ENCODE data around the gene DMC1.

Gene DMC1

DNA sequence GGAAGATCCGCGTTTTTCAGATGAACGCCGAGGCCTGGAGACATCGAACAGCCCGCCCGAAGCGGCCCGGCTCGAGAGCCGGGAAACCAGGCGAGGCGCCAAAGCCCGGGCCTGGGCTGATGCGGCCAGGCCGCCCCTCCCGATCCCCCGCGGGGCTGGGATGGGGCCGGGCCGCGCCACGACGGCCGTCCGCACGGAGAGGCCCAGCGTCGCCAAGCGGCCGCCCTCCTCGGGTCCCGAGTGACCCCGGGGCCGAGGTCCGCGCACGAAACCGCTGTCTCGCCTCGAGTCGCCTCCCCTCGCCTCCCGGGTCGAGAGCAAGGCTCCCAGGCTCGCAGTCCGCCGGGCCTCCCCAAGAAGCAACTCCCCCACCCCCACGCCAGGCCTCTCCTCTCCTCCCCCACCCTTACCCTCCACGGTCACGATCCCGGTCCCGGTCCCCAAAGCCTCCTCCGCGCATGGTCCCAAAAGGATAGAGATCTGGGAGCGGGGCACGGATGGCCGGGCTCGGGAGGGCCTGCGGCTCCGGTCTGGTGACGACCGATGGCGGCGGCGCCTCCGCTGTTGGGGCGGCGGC is 64.4 kb downstream of the DMC1 start:
- DNase-seq (ENCODE audit: low spot score in 2 of 2) (no peak), ATAC-seq (replicated peaks; ENCODE audit: extremely low read depth, poor library complexity, severe bottlenecking) (peak; percentile 10)
- peaks cover 5% of the 10 kb centered on the region for H3K9me3 Mint-ChIP-seq
- peak overlapping the region; percentile 100 for H3K4me3 Mint-ChIP-seq
- H3K36me3 Mint-ChIP-seq (ENCODE audit: insufficient read depth), result peaks cover 46% of the 10 kb centered on the region
- H3K4me1 Mint-ChIP-seq, result peaks cover 58% of the 10 kb centered on the region
- no peaks in the 10 kb centered on the region for H3K27me3 Mint-ChIP-seq
- peak overlapping the region; percentile 100 for H3K27ac Mint-ChIP-seq (ENCODE audit: low read depth)

DNA sequence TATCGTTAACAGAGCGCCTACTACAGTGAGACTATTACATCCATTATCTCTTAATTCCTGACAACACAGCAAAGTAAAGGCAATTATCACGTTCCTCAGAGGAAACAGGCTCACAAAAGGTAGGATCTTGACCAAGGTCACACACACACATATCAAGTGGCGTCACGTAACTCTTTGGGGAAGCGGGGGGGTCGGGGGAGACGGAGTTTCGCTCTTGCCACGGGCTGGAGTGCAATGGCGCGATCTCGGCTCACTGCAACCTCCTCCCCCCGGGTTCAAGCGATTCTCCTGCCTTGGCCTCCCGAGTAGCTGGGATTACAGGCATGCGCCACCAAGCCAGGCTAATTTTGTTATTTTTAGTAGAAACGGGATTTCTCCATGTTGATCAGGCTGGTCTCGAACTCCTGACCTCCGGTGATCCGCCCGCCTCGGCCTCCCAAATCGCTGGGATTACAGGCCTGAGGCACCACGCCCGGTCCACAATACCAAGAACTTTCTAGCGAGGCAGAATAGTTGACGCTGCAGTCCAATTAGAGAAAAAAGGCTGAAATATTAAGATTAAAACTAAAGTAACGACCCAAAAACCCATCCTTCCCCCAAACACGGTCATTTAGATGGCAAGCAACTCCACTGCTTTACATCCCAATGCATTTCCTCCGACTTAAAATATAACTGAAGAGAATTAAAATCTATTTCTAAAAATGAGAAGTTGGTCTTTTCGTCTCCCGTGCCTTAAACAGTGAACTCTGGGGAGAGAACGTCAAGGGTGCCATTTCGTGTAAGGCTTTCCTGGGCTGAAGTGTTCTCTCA is 65.0 kb downstream of the DMC1 start:
- peaks cover 58% of the 10 kb centered on the region for H3K4me1 Mint-ChIP-seq
- DNase-seq (ENCODE audit: low spot score in 2 of 2) (peak; percentile 28 to 37), ATAC-seq (replicated peaks; ENCODE audit: extremely low read depth, poor library complexity, severe bottlenecking) (no peak)
- H3K36me3 Mint-ChIP-seq (ENCODE audit: insufficient read depth), result peaks cover 53% of the 10 kb centered on the region
- H3K27me3 Mint-ChIP-seq, result no peaks in the 10 kb centered on the region
- peak overlapping the region; percentile 100 for H3K27ac Mint-ChIP-seq (ENCODE audit: low read depth)
- peaks cover 5% of the 10 kb centered on the region for H3K9me3 Mint-ChIP-seq
- peak overlapping the region; percentile 100 for H3K4me3 Mint-ChIP-seq

DNA sequence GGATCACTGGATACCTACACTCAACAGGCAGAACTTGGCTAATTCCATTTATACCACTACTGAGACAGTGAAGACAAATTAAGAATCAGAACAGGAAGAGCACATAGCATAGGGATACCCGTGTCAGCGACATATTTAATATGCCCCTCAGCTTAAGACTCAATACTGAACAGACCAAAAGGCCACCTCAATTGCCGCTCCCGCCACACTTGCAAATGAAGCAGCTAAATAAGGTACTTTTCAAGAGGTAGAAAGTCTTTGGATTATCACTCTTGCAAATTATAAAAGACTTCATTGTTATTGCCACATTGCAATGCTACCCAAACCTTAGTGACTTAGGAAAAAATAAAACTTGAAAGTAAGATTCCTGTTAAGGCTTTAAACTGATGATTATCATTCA is 67.0 kb downstream of the DMC1 start:
- DNase-seq (ENCODE audit: low spot score in 2 of 2) (no peak), ATAC-seq (replicated peaks; ENCODE audit: extremely low read depth, poor library complexity, severe bottlenecking) (no peak)
- Mint-ChIP-seq H3K9me3 (peaks cover 1% of the 10 kb centered on the region), H3K27ac (ENCODE audit: low read depth) (peak overlapping the region; percentile 100), H3K27me3 (no peaks in the 10 kb centered on the region), H3K36me3 (ENCODE audit: insufficient read depth) (peaks cover 72% of the 10 kb centered on the region), H3K4me3 (peak overlapping the region; percentile 100), H3K4me1 (peaks cover 61% of the 10 kb centered on the region)

DNA sequence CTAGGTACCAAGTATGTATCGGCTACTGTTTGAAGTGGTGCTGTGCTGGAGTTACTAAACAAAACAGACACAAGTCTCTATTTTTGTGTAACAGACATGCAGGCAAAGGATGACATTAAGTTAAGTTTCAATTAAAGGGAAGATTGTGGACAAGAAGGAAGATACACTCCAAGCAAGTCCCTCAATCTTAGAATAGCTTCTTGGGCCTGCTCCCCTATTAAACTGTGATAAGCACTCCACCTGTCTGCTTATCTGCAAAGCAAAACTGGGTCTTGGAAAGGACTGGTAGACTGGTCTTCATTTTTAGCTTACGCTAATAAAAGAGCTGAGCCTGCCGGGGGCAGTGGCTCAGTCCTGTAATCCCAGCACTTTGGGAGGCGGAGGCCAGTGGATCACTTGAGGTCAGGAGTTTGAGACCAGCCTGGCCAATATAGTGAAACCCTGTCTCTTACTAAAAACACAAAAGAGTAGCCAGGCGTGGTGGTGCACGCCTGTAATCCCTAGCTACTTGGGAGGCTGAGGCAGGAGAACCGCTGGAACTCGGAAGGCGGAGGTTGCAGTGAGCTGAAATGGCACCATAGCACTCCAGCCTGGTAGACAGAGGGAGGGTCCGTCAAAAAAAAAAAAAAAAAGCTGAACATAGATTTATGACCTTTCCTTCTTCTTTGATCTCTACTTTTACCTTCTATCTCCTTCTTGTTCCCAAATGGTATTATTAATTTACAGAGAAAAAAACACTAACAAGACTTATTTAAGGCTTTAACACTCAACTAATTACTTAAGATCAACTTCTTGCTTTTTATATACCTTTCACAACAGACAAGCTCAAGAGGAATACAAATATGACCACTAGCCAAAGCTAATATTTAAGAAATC is 67.9 kb downstream of the DMC1 start:
- no peaks in the 10 kb centered on the region for H3K27me3 Mint-ChIP-seq
- H3K4me1 Mint-ChIP-seq, result peaks cover 63% of the 10 kb centered on the region
- peaks cover 79% of the 10 kb centered on the region for H3K36me3 Mint-ChIP-seq (ENCODE audit: insufficient read depth)
- peak overlapping the region; percentile 100 for H3K4me3 Mint-ChIP-seq
- ATAC-seq (replicated peaks; ENCODE audit: extremely low read depth, poor library complexity, severe bottlenecking), result no peak
- no peak for DNase-seq (ENCODE audit: low spot score in 2 of 2)
- H3K27ac Mint-ChIP-seq (ENCODE audit: low read depth), result peak overlapping the region; percentile 100
- H3K9me3 Mint-ChIP-seq, result no peaks in the 10 kb centered on the region

DNA sequence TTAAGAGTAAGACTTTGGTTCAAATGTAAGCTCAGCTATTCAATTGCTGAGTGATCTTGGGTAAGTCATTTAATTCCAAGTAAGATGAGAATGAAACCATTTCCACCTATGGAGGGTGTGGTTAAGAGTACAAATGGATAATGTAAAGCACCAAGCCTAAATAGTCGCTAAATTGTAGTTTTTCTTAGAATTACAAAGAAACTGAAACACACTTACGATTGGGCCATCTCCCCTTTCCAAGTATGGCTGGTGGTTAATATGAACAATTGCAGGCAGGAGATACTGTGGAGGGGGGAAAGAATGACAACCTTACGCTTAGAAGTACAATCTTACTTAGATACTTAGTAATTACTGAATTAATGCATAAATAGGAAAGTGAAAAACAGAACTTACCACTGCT is 72.1 kb downstream of the DMC1 start:
- Mint-ChIP-seq H3K27ac (ENCODE audit: low read depth) (no peak overlapping the region), H3K4me1 (peaks cover 34% of the 10 kb centered on the region), H3K27me3 (no peaks in the 10 kb centered on the region), H3K36me3 (ENCODE audit: insufficient read depth) (peaks cover 97% of the 10 kb centered on the region), H3K4me3 (no peak overlapping the region), H3K9me3 (no peaks in the 10 kb centered on the region)
- DNase-seq (ENCODE audit: low spot score in 2 of 2) (no peak), ATAC-seq (replicated peaks; ENCODE audit: extremely low read depth, poor library complexity, severe bottlenecking) (no peak)

DNA sequence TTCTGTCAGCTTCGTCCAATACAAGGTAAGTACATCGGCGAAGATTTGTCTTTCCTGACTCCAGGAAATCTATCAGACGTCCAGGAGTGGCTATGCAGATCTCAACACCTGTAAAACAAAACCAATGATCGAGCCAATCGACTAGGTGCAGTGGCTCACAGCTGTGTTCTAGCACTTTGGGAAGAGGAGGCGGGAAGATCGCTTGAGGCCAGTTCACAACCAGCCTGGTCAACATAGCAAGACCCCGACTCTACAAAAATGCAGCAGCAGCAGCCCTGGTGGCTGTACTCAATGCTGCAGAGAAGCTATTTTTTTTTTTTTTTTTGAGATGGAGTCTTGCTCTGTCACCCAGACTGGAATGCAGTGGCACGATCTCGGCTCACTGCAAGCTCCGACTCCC is 75.0 kb downstream of the DMC1 start:
- DNase-seq (ENCODE audit: low spot score in 2 of 2) (no peak), ATAC-seq (replicated peaks; ENCODE audit: extremely low read depth, poor library complexity, severe bottlenecking) (no peak)
- no peaks in the 10 kb centered on the region for H3K9me3 Mint-ChIP-seq
- H3K36me3 Mint-ChIP-seq (ENCODE audit: insufficient read depth), result peaks cover 94% of the 10 kb centered on the region
- H3K4me1 Mint-ChIP-seq, result peaks cover 13% of the 10 kb centered on the region
- no peaks in the 10 kb centered on the region for H3K27me3 Mint-ChIP-seq
- no peak overlapping the region for H3K4me3 Mint-ChIP-seq
- no peak overlapping the region for H3K27ac Mint-ChIP-seq (ENCODE audit: low read depth)

DNA sequence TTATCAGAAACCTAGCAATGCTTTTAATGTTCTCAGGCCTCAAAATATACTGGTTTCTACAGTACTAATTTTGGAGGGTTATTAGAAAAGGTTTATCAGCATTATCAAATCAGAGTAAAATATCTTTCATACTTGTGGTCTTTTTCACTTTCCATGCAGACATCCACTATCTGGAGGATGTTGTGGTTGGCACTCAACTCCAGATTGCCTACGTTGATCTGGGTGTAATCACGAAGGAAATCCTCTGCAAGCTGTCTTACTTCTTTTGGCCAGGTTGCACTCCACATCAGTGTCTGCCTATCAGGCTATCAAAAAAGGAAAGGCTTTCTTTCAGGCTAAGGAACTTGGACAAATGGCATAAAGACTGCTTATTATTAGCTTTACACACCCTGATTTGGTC is 75.5 kb downstream of the DMC1 start:
- Mint-ChIP-seq H3K27ac (ENCODE audit: low read depth) (no peak overlapping the region), H3K36me3 (ENCODE audit: insufficient read depth) (peaks cover 94% of the 10 kb centered on the region), H3K4me1 (peaks cover 14% of the 10 kb centered on the region), H3K27me3 (no peaks in the 10 kb centered on the region), H3K4me3 (no peak overlapping the region), H3K9me3 (no peaks in the 10 kb centered on the region)
- peak; percentile 36 for ATAC-seq (replicated peaks; ENCODE audit: extremely low read depth, poor library complexity, severe bottlenecking)
- DNase-seq (ENCODE audit: low spot score in 2 of 2), result no peak

DNA sequence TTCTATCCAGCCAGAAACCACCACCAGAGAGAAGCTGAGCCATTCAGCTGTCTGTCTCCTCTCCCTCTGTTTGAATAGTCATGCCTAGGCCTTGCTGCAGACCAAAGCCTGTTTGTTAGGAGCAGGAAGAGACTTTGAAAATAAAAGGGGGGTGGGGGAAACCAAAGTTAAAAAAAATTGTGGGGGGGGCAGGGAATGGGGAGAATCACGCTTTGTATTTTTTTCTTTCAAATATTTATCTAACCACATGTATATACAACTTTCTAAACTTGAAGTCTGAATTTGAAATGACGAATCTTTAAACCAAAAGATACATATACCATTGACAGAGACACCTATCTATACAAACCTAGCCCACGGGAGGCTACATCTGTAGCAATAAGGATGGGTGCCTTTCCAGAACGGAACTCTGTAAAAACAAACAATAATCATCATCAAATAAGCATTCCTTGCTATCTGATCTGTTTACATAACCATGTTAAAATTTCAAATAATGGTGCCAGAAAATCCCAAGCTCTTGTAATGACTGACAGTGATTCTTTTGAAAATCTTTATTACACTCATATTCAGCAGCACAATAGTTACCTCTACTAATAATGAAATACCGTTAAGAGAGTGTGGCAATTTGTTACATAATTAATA is 78.2 kb downstream of the DMC1 start:
- DNase-seq (ENCODE audit: low spot score in 2 of 2) (no peak), ATAC-seq (replicated peaks; ENCODE audit: extremely low read depth, poor library complexity, severe bottlenecking) (no peak)
- H3K4me1 Mint-ChIP-seq, result peaks cover 13% of the 10 kb centered on the region
- no peak overlapping the region for H3K27ac Mint-ChIP-seq (ENCODE audit: low read depth)
- no peaks in the 10 kb centered on the region for H3K27me3 Mint-ChIP-seq
- H3K4me3 Mint-ChIP-seq, result no peak overlapping the region
- H3K9me3 Mint-ChIP-seq, result no peaks in the 10 kb centered on the region
- peaks cover 93% of the 10 kb centered on the region for H3K36me3 Mint-ChIP-seq (ENCODE audit: insufficient read depth)

DNA sequence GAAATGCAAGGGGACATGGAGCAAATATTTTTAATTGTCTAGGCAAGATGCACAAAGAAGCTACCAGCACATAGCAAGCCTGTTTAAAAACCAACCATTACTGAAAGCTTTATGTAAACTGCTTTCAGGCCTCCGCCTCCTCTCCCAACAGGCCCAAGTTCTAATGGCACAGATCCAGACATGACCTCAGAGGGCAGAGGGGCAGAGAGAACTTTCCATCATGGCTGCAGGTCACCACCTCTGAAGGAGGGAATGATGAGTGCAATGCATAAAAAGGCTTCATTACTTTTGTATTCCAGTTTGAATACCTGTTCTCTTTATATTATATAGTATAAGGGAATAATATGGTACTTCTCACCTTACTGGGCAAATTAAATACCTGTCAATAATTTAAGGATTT is 79.1 kb downstream of the DMC1 start:
- H3K36me3 Mint-ChIP-seq (ENCODE audit: insufficient read depth), result peaks cover 94% of the 10 kb centered on the region

DNA sequence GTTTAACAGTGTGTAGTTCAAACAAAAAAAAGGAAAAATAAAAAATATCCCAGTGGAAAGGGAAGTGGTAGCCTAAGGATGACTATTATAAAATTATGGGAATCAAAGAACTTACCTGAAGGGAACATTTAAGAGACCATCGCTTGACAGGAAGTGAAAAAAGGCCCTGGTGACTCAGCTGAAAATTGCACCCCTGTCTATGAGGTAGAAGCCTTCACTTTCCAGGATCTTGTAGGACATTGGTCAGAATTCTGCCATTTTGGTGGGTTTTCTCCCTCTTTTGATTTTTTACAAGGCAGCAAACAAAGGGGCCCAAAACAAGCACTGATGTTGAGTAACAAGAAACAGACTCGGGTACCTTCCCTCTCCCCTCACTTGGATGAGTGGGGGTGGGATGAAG is 79.5 kb downstream of the DMC1 start:
- Mint-ChIP-seq H3K4me1 (peaks cover 13% of the 10 kb centered on the region), H3K27me3 (no peaks in the 10 kb centered on the region), H3K36me3 (ENCODE audit: insufficient read depth) (peaks cover 94% of the 10 kb centered on the region), H3K27ac (ENCODE audit: low read depth) (peak overlapping the region; percentile 70), H3K9me3 (no peaks in the 10 kb centered on the region), H3K4me3 (no peak overlapping the region)
- no peak for DNase-seq (ENCODE audit: low spot score in 2 of 2)
- ATAC-seq (replicated peaks; ENCODE audit: extremely low read depth, poor library complexity, severe bottlenecking), result no peak

More for the DNA sequence above, 79.1 kb downstream of the DMC1 start:
- H3K9me3 Mint-ChIP-seq, result no peaks in the 10 kb centered on the region
- ATAC-seq (replicated peaks; ENCODE audit: extremely low read depth, poor library complexity, severe bottlenecking), result no peak
- peak overlapping the region; percentile 70 for H3K27ac Mint-ChIP-seq (ENCODE audit: low read depth)
- H3K4me3 Mint-ChIP-seq, result no peak overlapping the region
- H3K4me1 Mint-ChIP-seq, result peaks cover 13% of the 10 kb centered on the region
- no peak for DNase-seq (ENCODE audit: low spot score in 2 of 2)
- H3K27me3 Mint-ChIP-seq, result no peaks in the 10 kb centered on the region

DNA sequence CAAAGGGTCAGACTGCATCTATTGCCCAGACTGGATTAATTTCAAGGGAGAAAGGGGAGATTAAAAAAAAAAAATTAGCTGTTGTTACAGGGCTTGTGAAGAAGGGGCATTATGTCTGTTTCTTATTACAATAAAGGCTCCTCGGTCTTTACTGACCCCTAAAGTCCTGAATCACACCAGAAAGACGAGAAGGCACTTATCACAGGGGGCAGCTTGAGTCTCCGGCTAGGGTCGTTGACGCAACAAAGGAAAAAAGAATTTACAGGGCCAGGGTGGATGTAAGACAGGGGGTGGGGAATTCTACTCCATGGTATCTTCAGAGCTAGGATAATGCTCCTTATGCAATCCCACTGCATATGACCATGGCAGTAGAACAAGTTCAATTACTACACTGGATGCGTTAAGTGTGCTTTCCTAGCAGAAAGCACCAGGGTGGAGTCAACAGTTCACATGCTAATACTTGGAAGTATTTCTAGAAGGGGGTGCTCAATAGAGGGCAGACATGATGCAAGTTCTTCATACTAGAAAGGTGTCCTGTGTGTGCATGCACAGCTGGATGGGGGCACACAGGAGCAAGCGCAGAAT is 80.3 kb downstream of the DMC1 start:
- Mint-ChIP-seq H3K9me3 (no peaks in the 10 kb centered on the region), H3K4me1 (peaks cover 13% of the 10 kb centered on the region), H3K4me3 (no peak overlapping the region), H3K27ac (ENCODE audit: low read depth) (no peak overlapping the region), H3K36me3 (ENCODE audit: insufficient read depth) (peaks cover 94% of the 10 kb centered on the region), H3K27me3 (no peaks in the 10 kb centered on the region)
- DNase-seq (ENCODE audit: low spot score in 2 of 2), result no peak
- no peak for ATAC-seq (replicated peaks; ENCODE audit: extremely low read depth, poor library complexity, severe bottlenecking)

DNA sequence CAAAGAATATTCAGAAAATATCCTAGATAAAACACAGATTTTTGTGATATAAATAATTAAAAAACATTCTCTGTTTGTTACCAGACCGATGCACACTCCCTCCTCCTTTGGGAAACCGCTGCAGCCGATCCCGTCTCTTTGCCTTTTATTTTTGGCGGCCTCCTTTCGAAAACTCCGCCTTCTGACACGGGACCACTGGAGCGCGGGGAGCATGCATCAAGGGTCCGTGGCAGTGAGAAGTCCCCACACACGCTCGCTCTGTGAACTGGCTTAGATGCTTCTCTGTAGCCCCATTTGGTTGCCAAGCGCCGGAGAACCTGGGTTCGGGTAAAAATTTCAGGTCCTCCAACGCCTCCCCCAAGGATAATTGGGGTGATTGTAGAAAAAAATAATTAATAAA is 80.8 kb downstream of the DMC1 start:
- no peak for ATAC-seq (replicated peaks; ENCODE audit: extremely low read depth, poor library complexity, severe bottlenecking)
- Mint-ChIP-seq H3K4me3 (no peak overlapping the region), H3K4me1 (peaks cover 17% of the 10 kb centered on the region), H3K9me3 (no peaks in the 10 kb centered on the region), H3K27me3 (no peaks in the 10 kb centered on the region), H3K36me3 (ENCODE audit: insufficient read depth) (peaks cover 94% of the 10 kb centered on the region), H3K27ac (ENCODE audit: low read depth) (no peak overlapping the region)
- DNase-seq (ENCODE audit: low spot score in 2 of 2), result no peak

All from central memory CD8-positive, alpha-beta T cell (primary cell).